Hepatocyte (in vitro differentiated cells): Measurements from ENCODE around the gene MMP28.

ENCODE experiments used
- EZH2phosphoT487 ChIP-seq: fragments of 200-600 bp; sonication (generic); IDR thresholded peaks from one replicate; pipeline ENCODE4 v1.6.1; 2018; ENCODE audit warnings: antibody characterized with exemption, mild to moderate bottlenecking, low read depth, moderate library complexity; ENCODE audit not compliant: unreplicated experiment, severe bottlenecking
- TF ChIP-seq, protein P1 (sequence below): fragments of 200-600 bp; sonication (generic); IDR thresholded peaks from 2 replicates; pipeline ENCODE4 v1.5.1; 2016; ENCODE audit warnings: antibody characterized with exemption, mild to moderate bottlenecking; ENCODE audit not compliant: poor library complexity

DNA sequence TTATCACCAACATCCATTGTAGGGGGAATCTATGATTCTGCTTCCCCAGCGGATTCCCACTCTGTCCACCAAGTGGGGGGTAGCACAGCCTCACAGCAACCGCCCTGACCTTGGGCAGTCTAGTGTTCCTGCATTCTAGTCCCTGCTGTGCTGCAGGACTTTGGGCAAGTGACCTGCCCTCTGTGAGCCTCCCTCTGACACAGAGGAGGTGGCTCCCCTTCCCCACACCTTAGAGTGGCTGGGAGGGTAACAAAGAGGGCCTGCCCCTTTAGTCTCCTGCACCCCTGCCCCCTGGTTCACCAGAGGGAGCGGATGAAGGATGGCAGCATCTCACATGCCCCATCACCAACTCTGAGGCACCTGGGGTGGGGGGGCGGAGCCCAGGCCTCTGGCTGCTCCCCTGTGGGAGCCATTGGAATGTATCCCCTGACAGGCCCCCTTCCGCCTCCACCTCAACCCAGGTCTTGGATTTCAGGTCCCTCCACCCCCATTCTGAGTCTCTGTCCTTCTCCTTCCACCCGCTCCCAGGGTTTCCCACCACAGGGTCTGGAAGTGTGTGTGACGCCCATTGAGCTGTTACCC, 52.5 kb downstream of the MMP28 start:
- TF ChIP-seq, protein P1, sequence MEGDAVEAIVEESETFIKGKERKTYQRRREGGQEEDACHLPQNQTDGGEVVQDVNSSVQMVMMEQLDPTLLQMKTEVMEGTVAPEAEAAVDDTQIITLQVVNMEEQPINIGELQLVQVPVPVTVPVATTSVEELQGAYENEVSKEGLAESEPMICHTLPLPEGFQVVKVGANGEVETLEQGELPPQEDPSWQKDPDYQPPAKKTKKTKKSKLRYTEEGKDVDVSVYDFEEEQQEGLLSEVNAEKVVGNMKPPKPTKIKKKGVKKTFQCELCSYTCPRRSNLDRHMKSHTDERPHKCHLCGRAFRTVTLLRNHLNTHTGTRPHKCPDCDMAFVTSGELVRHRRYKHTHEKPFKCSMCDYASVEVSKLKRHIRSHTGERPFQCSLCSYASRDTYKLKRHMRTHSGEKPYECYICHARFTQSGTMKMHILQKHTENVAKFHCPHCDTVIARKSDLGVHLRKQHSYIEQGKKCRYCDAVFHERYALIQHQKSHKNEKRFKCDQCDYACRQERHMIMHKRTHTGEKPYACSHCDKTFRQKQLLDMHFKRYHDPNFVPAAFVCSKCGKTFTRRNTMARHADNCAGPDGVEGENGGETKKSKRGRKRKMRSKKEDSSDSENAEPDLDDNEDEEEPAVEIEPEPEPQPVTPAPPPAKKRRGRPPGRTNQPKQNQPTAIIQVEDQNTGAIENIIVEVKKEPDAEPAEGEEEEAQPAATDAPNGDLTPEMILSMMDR: no peak
- no peak for TF ChIP-seq EZH2phosphoT487
